HL-60 (cell line): Measurements from ENCODE around the gene XXYLT1.

Experiments used
- CTCF ChIP-seq: IDR thresholded peaks from one replicate; pipeline ENCODE4 v1.5.1; 2011; ENCODE audit warnings: low read length, control low read depth, inconsistent platforms; ENCODE audit not compliant: insufficient read depth
- POLR2AphosphoS5 ChIP-seq: IDR thresholded peaks from 2 replicates; pipeline ENCODE4 v1.6.1; 2012; ENCODE audit warnings: low read depth

- TF ChIP-seq CTCF = no peak
- peak; percentile 49 for TF ChIP-seq POLR2AphosphoS5
These were observed 49.7 kb downstream of the XXYLT1 start for GRCh38 chr3:195221015-195221853.
